Hepatic stellate cell (primary cell): ENCODE data around the gene VRK3.
"Not testable (repeated sequence)": the region's sequence is repeated elsewhere in the genome, so short reads cannot be mapped to it uniquely, and the experiment has no call there.

Experiments used
- DNase-seq: peaks from one replicate; pipeline ENCODE4 v3.0.0; 2011; ENCODE audit warnings: low spot score

Gene VRK3

DNA sequence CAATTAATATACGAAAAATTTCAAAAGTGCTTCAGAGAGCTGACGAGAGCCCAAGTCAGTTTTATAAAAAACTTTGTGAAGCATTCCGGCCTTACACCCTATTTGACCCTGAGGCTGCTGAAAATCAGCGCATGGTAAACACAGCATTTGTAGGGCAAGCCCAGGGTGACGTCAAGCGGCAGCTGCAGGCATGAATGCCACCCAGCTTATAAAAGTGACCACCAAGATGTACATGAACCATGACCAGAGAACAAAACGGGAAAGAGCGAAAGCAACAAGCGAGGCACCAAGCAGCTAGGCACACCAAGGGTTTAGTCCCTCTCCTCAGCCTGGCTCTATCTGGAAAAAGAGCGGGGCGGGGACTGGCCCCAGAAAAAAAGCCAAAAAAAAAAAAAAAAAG is 70.2 kb downstream of the VRK3 start:
- DNase-seq = no peak

DNA sequence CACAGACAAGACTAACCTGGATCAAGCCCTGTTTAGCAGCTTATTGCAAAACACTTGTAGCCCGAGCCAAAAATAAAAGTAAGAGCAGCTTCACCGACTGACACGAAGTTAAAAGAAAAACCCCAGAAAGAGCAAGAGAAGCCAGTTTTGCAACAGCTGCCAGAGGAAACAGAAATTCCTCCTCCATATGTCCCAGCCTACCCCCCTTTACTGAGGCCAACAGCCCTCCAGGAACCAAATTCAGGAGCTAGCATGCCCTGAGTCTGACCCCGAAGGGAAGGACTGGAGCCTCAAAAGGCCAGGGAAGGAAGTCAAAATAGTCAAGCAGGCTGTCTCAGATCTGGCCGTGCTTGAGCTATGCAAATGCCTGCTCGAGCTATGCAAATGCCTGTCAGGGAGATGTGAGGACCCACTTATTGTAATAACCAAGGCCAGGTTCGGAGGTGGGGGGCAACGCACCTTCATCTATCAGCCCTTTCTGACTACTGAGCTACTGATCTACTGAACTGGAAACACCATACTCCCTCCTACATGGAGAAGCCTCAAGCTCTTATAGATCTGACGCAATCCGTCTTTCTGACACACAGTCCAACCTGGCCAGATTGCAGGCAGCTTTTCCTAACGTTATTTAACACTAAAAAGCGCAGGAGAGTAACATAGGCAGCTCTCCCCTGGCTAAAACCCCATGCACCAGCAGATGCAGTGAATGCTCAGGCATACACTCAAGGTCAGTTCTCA is 70.9 kb downstream of the VRK3 start:
- DNase-seq = no peak

- DNase-seq = no peak
Measured at GRCh38 chr19:49953416-49953815, 71.8 kb downstream of the VRK3 start.

GRCh38 chr19:49952906-49953305 is 72.3 kb downstream of the VRK3 start:
- no peak for DNase-seq

DNA sequence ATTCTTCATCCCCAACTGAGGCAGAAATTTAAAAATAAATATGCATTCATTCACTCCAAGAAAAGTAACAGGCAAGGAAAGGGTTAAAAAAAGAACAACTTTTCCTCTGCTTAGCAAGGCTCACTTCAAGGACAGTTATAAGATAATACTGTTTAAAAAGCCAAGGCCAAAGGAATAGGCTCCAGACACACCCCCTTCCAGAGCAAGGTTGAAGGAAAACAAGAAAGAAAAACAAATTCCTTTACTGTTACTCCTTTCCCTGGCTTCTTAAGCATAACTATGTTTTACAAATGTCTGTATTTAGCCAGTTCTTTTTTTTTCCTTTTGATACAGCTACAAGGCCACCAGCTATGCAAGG is 72.7 kb downstream of the VRK3 start:
- no peak for DNase-seq

- DNase-seq = no peak
Measured at GRCh38 chr19:49951806-49952478, 73.2 kb downstream of the VRK3 start.

DNA sequence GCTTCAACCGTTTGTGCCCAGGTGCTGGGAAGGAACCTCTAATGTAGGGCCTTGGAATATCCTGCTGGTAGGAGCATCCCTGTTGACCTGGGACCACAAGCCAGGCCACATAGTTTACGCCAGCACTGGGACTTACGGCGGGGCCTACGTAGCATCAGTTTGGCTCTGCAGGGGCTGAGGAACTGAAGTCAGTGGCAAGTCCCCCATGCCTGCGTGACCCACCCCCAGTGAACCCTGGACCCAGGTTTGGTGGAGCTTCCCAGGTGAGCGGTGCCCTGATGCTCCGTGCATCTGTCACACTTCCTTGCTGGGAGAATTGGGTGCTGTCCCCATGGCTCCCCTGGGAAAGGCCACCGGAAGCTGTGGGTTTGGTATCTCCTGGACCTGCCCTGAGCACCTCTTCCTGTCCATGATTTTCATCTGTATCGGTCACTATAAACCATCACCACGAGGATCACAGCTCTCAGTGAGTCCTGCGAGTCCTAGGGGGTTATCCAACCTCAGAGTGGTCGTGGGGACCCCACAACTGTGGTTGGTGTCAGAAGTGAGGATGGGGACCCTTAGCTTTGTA is 74.1 kb downstream of the VRK3 start:
- DNase-seq = no peak

DNA sequence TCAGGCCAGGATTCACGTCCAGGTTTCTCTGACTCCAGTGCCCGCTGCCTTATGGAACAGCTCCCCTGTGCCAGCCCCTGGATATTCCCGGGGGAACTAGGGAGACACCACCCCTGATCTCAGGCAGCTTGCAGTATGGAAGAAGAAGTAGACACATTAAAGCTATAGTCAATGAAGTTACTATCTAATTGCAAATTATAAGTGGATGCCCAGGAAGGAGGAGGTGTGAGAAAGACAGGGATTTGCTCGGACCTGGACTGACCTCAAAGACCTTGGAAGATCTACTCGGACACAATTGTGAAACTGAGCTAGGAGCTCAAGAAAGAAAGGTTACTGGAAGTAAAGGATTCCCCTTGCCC is 74.6 kb downstream of the VRK3 start:
- no peak for DNase-seq

DNA sequence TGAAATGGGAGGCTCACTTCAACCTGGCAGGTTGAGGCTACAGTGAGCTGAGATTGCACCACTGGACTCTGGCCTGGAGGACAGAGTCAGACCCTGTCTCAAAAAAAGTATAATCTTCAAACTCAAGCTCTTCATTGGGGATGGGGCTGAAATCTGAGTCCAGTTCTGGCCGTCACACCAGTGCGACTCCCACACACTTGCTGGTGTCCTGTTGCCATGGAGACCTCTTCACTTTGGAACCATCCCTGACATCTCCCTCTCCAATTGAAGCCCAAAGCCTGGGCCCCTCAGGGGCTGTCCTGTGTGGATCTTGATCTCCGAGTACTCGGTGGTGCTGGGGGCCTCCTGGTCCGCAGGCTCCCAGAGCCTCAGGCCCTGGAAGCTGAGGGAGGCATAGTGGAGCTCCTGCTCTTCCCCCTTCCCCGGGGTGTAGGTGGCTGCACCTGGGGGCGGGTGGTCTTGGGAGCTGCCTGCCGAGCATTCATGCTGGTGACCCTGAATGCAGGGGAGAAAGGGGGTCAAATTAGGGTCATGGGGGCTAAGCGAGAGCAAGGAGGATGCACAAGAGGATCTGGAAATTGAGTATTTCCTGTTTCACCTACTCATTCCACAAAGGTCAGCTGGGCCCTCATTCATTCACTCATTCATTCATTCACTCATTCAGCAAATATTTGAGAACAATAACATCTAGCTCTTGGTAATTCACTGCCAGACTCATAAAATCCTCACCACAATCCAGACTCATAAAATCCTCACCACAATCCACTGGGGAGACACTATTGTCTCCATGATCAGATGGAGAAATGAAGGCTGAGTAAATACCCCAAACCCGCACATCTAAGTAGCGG is 75.2 kb downstream of the VRK3 start:
- no peak for DNase-seq

DNA sequence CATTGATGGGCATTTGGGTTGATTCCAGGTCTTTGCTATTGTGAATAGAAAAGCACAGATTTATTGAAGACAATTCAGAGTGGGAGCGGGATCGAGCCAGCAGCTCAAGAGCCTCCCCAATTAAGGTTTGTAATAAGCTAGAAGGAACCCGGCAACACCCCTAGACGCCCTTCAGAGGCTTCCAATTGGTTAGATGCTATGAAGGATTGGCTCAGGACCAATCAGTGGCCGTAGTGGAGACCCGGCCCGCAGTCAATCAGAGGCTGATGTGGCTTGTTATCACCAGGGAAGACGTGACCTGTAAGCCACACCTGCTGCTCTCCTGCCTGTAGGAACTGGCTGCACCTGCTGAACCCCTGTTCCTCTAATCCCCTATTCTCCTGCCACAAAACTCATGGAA is 78.8 kb downstream of the VRK3 start:
- no peak for DNase-seq

- DNase-seq = not testable (repeated sequence)
Measured at GRCh38 chr19:49944567-49944966, 80.6 kb downstream of the VRK3 start.

GRCh38 chr19:49940482-49940791 is 84.7 kb downstream of the VRK3 start:
- no peak for DNase-seq

DNA sequence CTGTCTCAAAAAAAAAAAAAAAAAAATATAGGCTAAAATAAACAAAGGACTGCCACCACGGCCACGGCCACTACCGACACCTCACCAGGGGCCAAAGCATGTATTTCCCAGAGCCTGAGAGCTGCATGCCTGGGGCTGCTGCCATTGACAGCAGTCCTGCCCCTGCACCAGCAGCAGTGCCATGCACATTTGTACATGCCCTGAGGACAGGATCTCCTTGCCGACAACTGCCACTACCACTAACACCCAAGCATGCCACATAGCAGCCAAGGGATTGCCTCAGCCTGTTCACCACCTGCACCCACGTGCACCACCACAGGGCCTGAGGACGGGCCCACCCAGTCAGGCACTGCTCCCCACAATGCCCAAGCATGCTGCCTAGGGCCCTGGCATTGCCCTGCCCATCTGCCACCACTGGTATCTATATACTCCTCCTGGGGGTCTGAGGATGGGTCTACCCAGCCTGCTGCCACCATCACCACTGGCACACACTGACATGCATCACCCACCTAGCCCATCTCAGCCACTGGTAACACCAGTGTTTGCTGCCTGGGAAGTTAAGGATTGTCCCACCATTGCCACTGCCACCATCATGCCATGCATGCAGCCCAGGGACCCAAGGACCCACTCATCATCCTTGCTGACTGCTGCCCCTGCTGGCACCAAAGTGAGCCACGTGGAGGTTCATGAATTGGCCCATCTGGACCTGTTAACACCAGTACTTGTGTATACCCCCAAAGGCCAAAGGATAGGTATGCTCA is 85.3 kb downstream of the VRK3 start:
- DNase-seq = no peak

GRCh38 chr19:49938662-49939061 is 86.5 kb downstream of the VRK3 start:
- no peak for DNase-seq

- peak; percentile 84 for DNase-seq
Measured at GRCh38 chr19:49937750-49938381, 87.3 kb downstream of the VRK3 start.

GRCh38 chr19:49936549-49936948 is 88.6 kb downstream of the VRK3 start:
- DNase-seq = no peak

GRCh38 chr19:49933643-49934042 is 91.5 kb downstream of the VRK3 start:
- DNase-seq = no peak

DNA sequence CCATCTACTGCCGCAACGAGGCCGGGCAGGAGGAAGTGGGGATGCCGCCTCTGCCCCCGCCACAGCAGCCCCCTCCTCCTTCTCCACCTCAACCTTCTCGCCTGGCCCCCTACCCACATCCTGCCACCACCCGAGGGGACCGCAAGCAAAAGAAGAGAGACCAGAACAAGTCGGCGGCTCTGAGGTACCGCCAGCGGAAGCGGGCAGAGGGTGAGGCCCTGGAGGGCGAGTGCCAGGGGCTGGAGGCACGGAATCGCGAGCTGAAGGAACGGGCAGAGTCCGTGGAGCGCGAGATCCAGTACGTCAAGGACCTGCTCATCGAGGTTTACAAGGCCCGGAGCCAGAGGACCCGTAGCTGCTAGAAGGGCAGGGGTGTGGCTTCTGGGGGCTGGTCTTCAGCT is 92.4 kb downstream of the VRK3 start:
- DNase-seq = no peak

DNA sequence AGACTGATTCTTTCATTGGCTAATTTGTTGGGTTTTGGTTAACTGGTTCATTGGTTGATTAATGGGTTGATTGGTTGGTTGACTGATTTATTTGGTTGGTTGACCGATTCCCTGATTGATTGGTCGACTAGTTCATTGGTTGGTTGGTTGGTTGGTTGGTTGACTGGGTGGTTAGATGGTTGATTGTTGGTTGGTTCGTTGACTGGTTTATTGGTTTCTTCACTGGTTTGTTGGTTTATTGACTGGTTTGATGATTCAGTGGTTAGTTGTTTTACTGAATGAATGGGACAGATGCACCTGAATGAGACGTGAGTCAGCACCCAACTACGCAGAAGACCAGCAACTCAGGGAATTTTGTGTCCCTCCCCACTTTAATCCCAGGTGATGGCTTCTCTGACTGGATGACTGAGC is 93.1 kb downstream of the VRK3 start:
- DNase-seq = no peak

GRCh38 chr19:49931293-49932040 is 93.7 kb downstream of the VRK3 start:
- no peak for DNase-seq

GRCh38 chr19:49930483-49931011 is 94.6 kb downstream of the VRK3 start:
- no peak for DNase-seq
